ENCODE data around the gene PSMF1. TPM values are rescaled to one million over a fixed set of nuclear protein-coding genes. Genes with fewer than 3 reads are reported as not detected.

PSMF1 gene
- total and polyA plus RNA-seq, 9 of the 15 experiments (the other 6 are each of a cell fraction or from before 2014, with no cell fraction given), result 8.5 to 192 (median 33.2) TPM

DNA sequence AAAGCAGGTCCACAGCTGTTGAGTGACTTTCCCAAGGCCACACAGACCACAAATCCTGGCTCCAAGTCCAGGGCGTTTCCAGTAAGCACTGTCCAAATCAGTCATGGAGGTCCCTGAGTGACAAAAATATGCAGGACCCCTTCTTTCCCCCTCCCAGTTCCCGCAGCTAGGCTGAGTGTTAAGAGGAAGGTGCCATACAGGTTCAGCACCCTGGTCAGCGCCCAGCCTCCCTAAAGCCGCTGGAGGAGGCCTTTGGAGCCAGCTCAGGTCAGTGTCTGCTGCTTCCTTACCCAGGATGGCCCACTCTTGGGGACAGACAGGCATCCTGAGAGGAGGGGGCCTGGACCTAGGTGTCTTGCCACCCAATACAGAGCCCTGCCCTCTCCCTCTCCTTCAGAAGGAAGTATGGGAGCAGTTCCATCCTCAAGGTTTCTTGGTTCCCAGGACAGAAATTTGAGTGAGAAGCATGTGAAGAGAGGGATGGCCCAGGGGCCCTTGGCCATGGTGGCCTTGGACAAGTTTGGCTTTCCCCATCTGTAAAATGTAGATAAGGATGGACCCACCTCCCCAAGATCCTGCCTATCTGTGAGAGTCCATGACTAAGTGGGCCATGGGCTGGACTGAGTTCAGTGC lies 53.2 kb downstream of the PSMF1 start:
- H3K4me1 ChIP-seq (replicated peaks in 1 of 2; ENCODE audit: control insufficient read depth in 2 of 2, insufficient read depth in 2 of 2, low read length in 2 of 2), result peaks cover 11 to 27% of the 10 kb centered on the region in 2 experiments; a peak in 4 of 5 replicates
- no peak overlapping the region for H3K9ac ChIP-seq (ENCODE audit: insufficient read depth in 1 of 2, low read depth in 2 of 2, low read length in 2 of 2)
- DNase-seq (ENCODE audit: extremely low read depth in 1 of 4, low spot score in 3 of 4), result peak; percentile 60 to 77 (median 68)
- BruUV-seq (replicated peaks), result no TSS peak
- WGBS (ENCODE audit: insufficient coverage, low coverage, missing lambda C conversion rate), result 10% methylated on average over 2 of the region's 4 CpGs
- H3K9me1 ChIP-seq (ENCODE audit: control insufficient read depth, insufficient read depth, low read length), result peaks cover 3% of the 10 kb centered on the region
- H3K9me3 ChIP-seq (replicated peaks; ENCODE audit: control insufficient read depth, insufficient read depth, low read depth, low read length), result no peaks in the 10 kb centered on the region
- intact Hi-C loops (cut with micrococcal nuclease) (no loop called here), in situ Hi-C loops (cut with MboI) (no loop called here)
- ChIA-PET POLR2A (interaction anchor here (0.6 to 1.5 kb wide), 4 partner anchors 9 to 296 kb away, joined by 3 to 4 read pairs (median 3); no protein-coding TSS in a partner anchor), CTCF (ENCODE audit: low intra/inter-chr PET ratio) (no interaction called here)
- H4K20me1 ChIP-seq (replicated peaks; ENCODE audit: control insufficient read depth, insufficient read depth, low read length), result peaks cover 6% of the 10 kb centered on the region; the same call in 1 of the 2 replicates
- H3K4me3 ChIP-seq, result no peak overlapping the region
- ATAC-seq, result peak; percentile 86
- no peaks in the 10 kb centered on the region for H3K27me3 ChIP-seq (ENCODE audit: control insufficient read depth in 2 of 2, insufficient read depth in 2 of 2, low read length in 2 of 2)
- no peak overlapping the region for H3K4me2 ChIP-seq (ENCODE audit: insufficient read depth, low read length)
- no peak overlapping the region for H2AFZ ChIP-seq (ENCODE audit: low read depth, low read length)
- no peak overlapping the region for H3K27ac ChIP-seq (ENCODE audit: extremely low read depth, low read depth, low read length)
- no peaks in the 10 kb centered on the region for H3K79me2 ChIP-seq (ENCODE audit: control insufficient read depth, insufficient read depth, low read length)
- FAIRE-seq, result no peak
- peaks cover 36% of the 10 kb centered on the region; the same call in 2 of the 3 replicates for H3K36me3 ChIP-seq (ENCODE audit: control insufficient read depth, insufficient read depth, low read length)
- TF ChIP-seq CBFA2T3 (IDR thresholded peaks at IDR 0.05) (0 out of 2 replicates have a peak, but pooled peaks have one; percentile 14), ZNF24 (IDR thresholded peaks at IDR 0.05) (no peak), ZNF133 (CRISPR knock-in tag; IDR thresholded peaks at IDR 0.05) (no peak), ZNF263 (CRISPR knock-in tag; IDR thresholded peaks at IDR 0.05; ENCODE audit: borderline replicate concordance) (0 out of 2 replicates have a peak, but pooled peaks have one; percentile 26), RAD21 (CRISPR knock-in tag; conservative IDR thresholded peaks at IDR 0.05 in 1 of 2, IDR thresholded peaks at IDR 0.05 in 1 of 2) (no peak), NCOR1 (IDR thresholded peaks at IDR 0.05) (no peak), TSC22D4 (tag; IDR thresholded peaks at IDR 0.05) (no peak), MEF2A (IDR thresholded peaks at IDR 0.05; ENCODE audit: control insufficient read depth, low read depth, low read length) (no peak), RCOR1 (IDR thresholded peaks at IDR 0.05; ENCODE audit: borderline replicate concordance in 1 of 2, low read depth in 2 of 2, low read length in 2 of 2) (peak in 1 of 2 experiments; percentile 68; a peak in 1 of 4 replicates), ZNF551 (CRISPR knock-in tag; IDR thresholded peaks at IDR 0.05) (no peak), PRMT5 (CRISPR knock-in tag; IDR thresholded peaks at IDR 0.05) (peak; percentile 77; the same call in 1 of the 2 replicates), FOXJ2 (tag; IDR thresholded peaks at IDR 0.05) (no peak), NBN (IDR thresholded peaks at IDR 0.05; ENCODE audit: low read depth) (no peak), MTF1 (CRISPR knock-in tag; IDR thresholded peaks at IDR 0.05; ENCODE audit: borderline replicate concordance) (no peak), L3MBTL2 (IDR thresholded peaks at IDR 0.05) (no peak), LCOR (CRISPR knock-in tag; IDR thresholded peaks at IDR 0.05) (peak; percentile 49; the same call in 1 of the 2 replicates), ZNF212 (CRISPR knock-in tag; IDR thresholded peaks at IDR 0.05) (no peak), ZEB2 (IDR thresholded peaks at IDR 0.05) (no peak), FIP1L1 (IDR thresholded peaks at IDR 0.05; ENCODE audit: low read depth, low read length, poor library complexity, severe bottlenecking) (no peak)
- TF ChIP-seq, protein P1, sequence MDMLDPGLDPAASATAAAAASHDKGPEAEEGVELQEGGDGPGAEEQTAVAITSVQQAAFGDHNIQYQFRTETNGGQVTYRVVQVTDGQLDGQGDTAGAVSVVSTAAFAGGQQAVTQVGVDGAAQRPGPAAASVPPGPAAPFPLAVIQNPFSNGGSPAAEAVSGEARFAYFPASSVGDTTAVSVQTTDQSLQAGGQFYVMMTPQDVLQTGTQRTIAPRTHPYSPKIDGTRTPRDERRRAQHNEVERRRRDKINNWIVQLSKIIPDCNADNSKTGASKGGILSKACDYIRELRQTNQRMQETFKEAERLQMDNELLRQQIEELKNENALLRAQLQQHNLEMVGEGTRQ (CRISPR knock-in tag; IDR thresholded peaks at IDR 0.05), result no peak; the same call in 1 of the 2 replicates
- TF ChIP-seq, protein P2, sequence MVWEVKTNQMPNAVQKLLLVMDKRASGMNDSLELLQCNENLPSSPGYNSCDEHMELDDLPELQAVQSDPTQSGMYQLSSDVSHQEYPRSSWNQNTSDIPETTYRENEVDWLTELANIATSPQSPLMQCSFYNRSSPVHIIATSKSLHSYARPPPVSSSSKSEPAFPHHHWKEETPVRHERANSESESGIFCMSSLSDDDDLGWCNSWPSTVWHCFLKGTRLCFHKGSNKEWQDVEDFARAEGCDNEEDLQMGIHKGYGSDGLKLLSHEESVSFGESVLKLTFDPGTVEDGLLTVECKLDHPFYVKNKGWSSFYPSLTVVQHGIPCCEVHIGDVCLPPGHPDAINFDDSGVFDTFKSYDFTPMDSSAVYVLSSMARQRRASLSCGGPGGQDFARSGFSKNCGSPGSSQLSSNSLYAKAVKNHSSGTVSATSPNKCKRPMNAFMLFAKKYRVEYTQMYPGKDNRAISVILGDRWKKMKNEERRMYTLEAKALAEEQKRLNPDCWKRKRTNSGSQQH (CRISPR knock-in tag; IDR thresholded peaks at IDR 0.05), result no peak
- TF ChIP-seq, protein P3, sequence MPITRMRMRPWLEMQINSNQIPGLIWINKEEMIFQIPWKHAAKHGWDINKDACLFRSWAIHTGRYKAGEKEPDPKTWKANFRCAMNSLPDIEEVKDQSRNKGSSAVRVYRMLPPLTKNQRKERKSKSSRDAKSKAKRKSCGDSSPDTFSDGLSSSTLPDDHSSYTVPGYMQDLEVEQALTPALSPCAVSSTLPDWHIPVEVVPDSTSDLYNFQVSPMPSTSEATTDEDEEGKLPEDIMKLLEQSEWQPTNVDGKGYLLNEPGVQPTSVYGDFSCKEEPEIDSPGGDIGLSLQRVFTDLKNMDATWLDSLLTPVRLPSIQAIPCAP (CRISPR knock-in tag; IDR thresholded peaks at IDR 0.05; ENCODE audit: borderline replicate concordance), result no peak
